Measurements from ENCODE around the gene WWTR1. TPM values are rescaled to one million over a fixed set of nuclear protein-coding genes. Genes with fewer than 3 reads are reported as not detected.

WWTR1 gene
- total and polyA plus RNA-seq, 2 of the 8 experiments (the other 6 are each of a cell fraction or from before 2014, with no cell fraction given): 15.7 to 18.6 TPM

GRCh38 chr3:149572796-149573414, 84.9 kb downstream of the WWTR1 start:
- FAIRE-seq (no peak), DNase-seq (ENCODE audit: low read depth in 1 of 2, low spot score in 2 of 2) (no peak)
- Histone ChIP-seq H3K4me1 (replicated peaks in 1 of 4; ENCODE audit: control insufficient read depth in 3 of 4, insufficient read depth in 4 of 4, low read length in 3 of 4) (peaks cover 0 to 15% (median 13%) of the 10 kb centered on the region in 4 experiments; a peak in 5 of 7 replicates), H2BK5ac (ENCODE audit: low read depth, low read length) (no peak overlapping the region), H4K5ac (ENCODE audit: insufficient read length, low read depth, low read length) (no peak overlapping the region), H2AFZ (ENCODE audit: low read length) (no peak overlapping the region), H3K4me2 (ENCODE audit: insufficient read depth in 1 of 2, low read depth in 2 of 2, low read length in 2 of 2) (no peak overlapping the region), H2BK20ac (ENCODE audit: low read length) (0 out of 2 replicates have a peak overlapping the region, but pooled peaks have one; percentile 6), H3K23me2 (ENCODE audit: low read depth, low read length) (no peaks in the 10 kb centered on the region), H3K9me3 (ENCODE audit: insufficient read depth in 2 of 2, low read depth in 1 of 2, low read length in 1 of 2) (no peaks in the 10 kb centered on the region), H3K79me1 (ENCODE audit: low read depth, low read length) (0 out of 2 replicates have a peak, but pooled peaks cover 6% of the 10 kb centered on the region), H3K18ac (ENCODE audit: extremely low read depth, low read length) (no peak overlapping the region), H4K20me1 (replicated peaks in 1 of 2; ENCODE audit: control insufficient read depth in 1 of 2, insufficient read depth in 2 of 2, low read length in 2 of 2) (peaks cover 0 to 7% of the 10 kb centered on the region in 2 experiments), H3K27ac (ENCODE audit: low read depth, low read length) (no peak overlapping the region), H2BK12ac (ENCODE audit: low read depth, low read length) (peak overlapping the region; percentile 18; the same call in 1 of the 2 replicates), H3K27me3 (replicated peaks in 1 of 4; ENCODE audit: control insufficient read depth in 3 of 4, extremely low read depth in 1 of 4, insufficient read depth in 3 of 4, low read length in 3 of 4) (no peaks in the 10 kb centered on the region), H3K56ac (replicated peaks; ENCODE audit: insufficient read length, low read depth, low read length) (no peak overlapping the region), H3K23ac (ENCODE audit: insufficient read length) (no peak overlapping the region), H2BK120ac (replicated peaks; ENCODE audit: low read depth, low read length) (no peak overlapping the region), H2AK5ac (ENCODE audit: low read depth, low read length) (no peak overlapping the region), H3K36me3 (ENCODE audit: control insufficient read depth in 2 of 4, insufficient read depth in 4 of 4, low read length in 3 of 4) (peaks cover 0 to 3% (median 0%) of the 10 kb centered on the region in 4 experiments; a peak in 2 of 8 replicates), H4K91ac (replicated peaks; ENCODE audit: insufficient read length, low read length) (no peak overlapping the region), H3K4me3 (ENCODE audit: extremely low read depth in 1 of 4, insufficient read depth in 2 of 4, low read depth in 3 of 4, low read length in 4 of 4) (no peak overlapping the region), H3K4ac (replicated peaks; ENCODE audit: insufficient read length, low read depth, low read length) (no peak overlapping the region), H3K9ac (replicated peaks in 1 of 4; ENCODE audit: extremely low read depth in 1 of 4, low read depth in 3 of 4, low read length in 3 of 4) (no peak overlapping the region), H3K79me2 (ENCODE audit: control insufficient read depth in 1 of 2, insufficient read depth in 2 of 2, low read length in 2 of 2) (peaks cover 0 to 3% of the 10 kb centered on the region in 2 experiments; a peak in 2 of 4 replicates), H2BK15ac (ENCODE audit: low read length) (no peak overlapping the region), H4K8ac (ENCODE audit: extremely low read depth, insufficient read depth, low read length) (no peak overlapping the region), H3K14ac (ENCODE audit: insufficient read length) (no peak overlapping the region)
- ChIA-PET POLR2A (ENCODE audit: partially characterized antibody) (interaction anchor here (5.5 kb wide), 1 partner anchor 85 kb away, joined by 33 read pairs; the partner anchor contains the start of gene WWTR1), CTCF (ENCODE audit: partially characterized antibody) (interaction anchor here (0.6 to 6.3 kb wide), 9 partner anchors 14 to 754 kb away, joined by 3 to 72 read pairs (median 4); no protein-coding TSS in a partner anchor)
- WGBS, 2 experiments (ENCODE audit: extremely low coverage in 1 of 2, insufficient coverage in 1 of 2, insufficient read length in 1 of 2, insufficient replicate concordance in 2 of 2, low coverage in 1 of 2, low lambda C conversion rate in 2 of 2, missing lambda C conversion rate in 1 of 2): 92% methylated on average over 6 of the region's 6 CpGs; no CpG with 5 or more reads in 1 of the 2 experiments
- TF ChIP-seq TBP (IDR thresholded peaks at IDR 0.05; ENCODE audit: low read depth, low read length) (no peak), CTBP2 (IDR thresholded peaks at IDR 0.05; ENCODE audit: borderline replicate concordance, insufficient read depth, insufficient read length, low read length) (no peak), EGR1 (IDR thresholded peaks at IDR 0.05; ENCODE audit: borderline replicate concordance, low read depth, low read length) (no peak), ATF2 (IDR thresholded peaks at IDR 0.05; ENCODE audit: low read length) (no peak), BCL11A (IDR thresholded peaks at IDR 0.05; ENCODE audit: low read depth in 2 of 2, low read length in 2 of 2) (no peak), TAF7 (optimal IDR thresholded peaks at IDR 0.05; ENCODE audit: borderline replicate concordance, low read depth, low read length) (no peak), TEAD4 (IDR thresholded peaks at IDR 0.05; ENCODE audit: low read depth, low read length) (no peak), MAFK (IDR thresholded peaks at IDR 0.05; ENCODE audit: low read depth, low read length) (no peak), MAX (IDR thresholded peaks at IDR 0.05) (no peak), CEBPB (IDR thresholded peaks at IDR 0.05; ENCODE audit: low read depth, low read length) (no peak), RXRA (IDR thresholded peaks at IDR 0.05; ENCODE audit: insufficient read depth, low read depth, low read length) (no peak)
